ENCODE results near the gene GABRB1. TPM values are rescaled to one million over a fixed set of nuclear protein-coding genes. Genes with fewer than 3 reads are reported as not detected.

GABRB1 gene
- total RNA-seq, 1 experiment from 2014 or later: not detected

- ATAC-seq: no peak
Observed at GRCh38 chr4:47434931-47435330, 403.6 kb downstream of the GABRB1 start.

GRCh38 chr4:47442980-47443379 is 411.6 kb downstream of the GABRB1 start:
- CTCF ChIA-PET: interaction anchor here (0.6 kb wide), 1 partner anchor 153 kb away, joined by 3 read pairs; no protein-coding TSS in a partner anchor
- no peak for ATAC-seq

More at GRCh38 chr4:47434931-47435330, 403.6 kb downstream of the GABRB1 start:
- no peak for DNase-seq
- no peaks in the 10 kb centered on the region for H3K36me3 ChIP-seq (ENCODE audit: low read depth, low read length)
- H3F3A ChIP-seq (ENCODE audit: low read length, unreplicated experiment): no peaks in the 10 kb centered on the region
- ChIA-PET POLR2A (ENCODE audit: unreplicated experiment) (no interaction called here), CTCF (no interaction called here)
- BruUV-seq (replicated peaks): no TSS peak
- no peak for TF ChIP-seq EZH2phosphoT487 (IDR thresholded peaks at IDR 0.05; ENCODE audit: borderline replicate concordance, low read length)
- no peak for TF ChIP-seq EZH2 (IDR thresholded peaks at IDR 0.05; ENCODE audit: low read length, unreplicated experiment)
- TF ChIP-seq, protein P1, sequence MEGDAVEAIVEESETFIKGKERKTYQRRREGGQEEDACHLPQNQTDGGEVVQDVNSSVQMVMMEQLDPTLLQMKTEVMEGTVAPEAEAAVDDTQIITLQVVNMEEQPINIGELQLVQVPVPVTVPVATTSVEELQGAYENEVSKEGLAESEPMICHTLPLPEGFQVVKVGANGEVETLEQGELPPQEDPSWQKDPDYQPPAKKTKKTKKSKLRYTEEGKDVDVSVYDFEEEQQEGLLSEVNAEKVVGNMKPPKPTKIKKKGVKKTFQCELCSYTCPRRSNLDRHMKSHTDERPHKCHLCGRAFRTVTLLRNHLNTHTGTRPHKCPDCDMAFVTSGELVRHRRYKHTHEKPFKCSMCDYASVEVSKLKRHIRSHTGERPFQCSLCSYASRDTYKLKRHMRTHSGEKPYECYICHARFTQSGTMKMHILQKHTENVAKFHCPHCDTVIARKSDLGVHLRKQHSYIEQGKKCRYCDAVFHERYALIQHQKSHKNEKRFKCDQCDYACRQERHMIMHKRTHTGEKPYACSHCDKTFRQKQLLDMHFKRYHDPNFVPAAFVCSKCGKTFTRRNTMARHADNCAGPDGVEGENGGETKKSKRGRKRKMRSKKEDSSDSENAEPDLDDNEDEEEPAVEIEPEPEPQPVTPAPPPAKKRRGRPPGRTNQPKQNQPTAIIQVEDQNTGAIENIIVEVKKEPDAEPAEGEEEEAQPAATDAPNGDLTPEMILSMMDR (conservative IDR thresholded peaks at IDR 0.05; ENCODE audit: low read depth, low read length): no peak
- H3K9me2 ChIP-seq (replicated peaks; ENCODE audit: low read length): no peaks in the 10 kb centered on the region
- H3K9me3 ChIP-seq (ENCODE audit: low read length): no peaks in the 10 kb centered on the region
- no peak overlapping the region for H3K9ac ChIP-seq (ENCODE audit: low read length)
- H3K4me1 ChIP-seq (ENCODE audit: insufficient read depth, low read length): no peaks in the 10 kb centered on the region
- no peak overlapping the region for H3K4me2 ChIP-seq (ENCODE audit: low read length)
- H3K27me3 ChIP-seq (ENCODE audit: low read length): no peaks in the 10 kb centered on the region
- no peaks in the 10 kb centered on the region for H3K79me2 ChIP-seq (ENCODE audit: low read length)
- intact Hi-C loops (cut with micrococcal nuclease): no loop called here
- H4K20me1 ChIP-seq (ENCODE audit: low read length): no peaks in the 10 kb centered on the region
- H2AFZ ChIP-seq (ENCODE audit: low read length): no peak overlapping the region
- H3K4me3 ChIP-seq (ENCODE audit: low read length): no peak overlapping the region
- H3K27ac ChIP-seq (ENCODE audit: low read length): no peak overlapping the region

GRCh38 chr4:47444031-47444430 is 412.7 kb downstream of the GABRB1 start:
- no peak overlapping the region for H3K27ac ChIP-seq (ENCODE audit: low read length)
- DNase-seq (no peak), ATAC-seq (no peak)
- H3K9ac ChIP-seq (ENCODE audit: low read length): no peak overlapping the region
- H3K9me3 ChIP-seq (ENCODE audit: low read length): no peaks in the 10 kb centered on the region
- H3K27me3 ChIP-seq (ENCODE audit: low read length): no peaks in the 10 kb centered on the region
- H3K36me3 ChIP-seq (ENCODE audit: low read depth, low read length): no peaks in the 10 kb centered on the region
- no peak for TF ChIP-seq EZH2phosphoT487 (IDR thresholded peaks at IDR 0.05; ENCODE audit: borderline replicate concordance, low read length)
- TF ChIP-seq EZH2 (IDR thresholded peaks at IDR 0.05; ENCODE audit: low read length, unreplicated experiment): no peak
- TF ChIP-seq, protein P1 (conservative IDR thresholded peaks at IDR 0.05; ENCODE audit: low read depth, low read length): no peak
- no peak overlapping the region for H2AFZ ChIP-seq (ENCODE audit: low read length)
- intact Hi-C loops (cut with micrococcal nuclease): no loop called here
- no peak overlapping the region for H3K4me3 ChIP-seq (ENCODE audit: low read length)
- H3F3A ChIP-seq (ENCODE audit: low read length, unreplicated experiment): no peaks in the 10 kb centered on the region
- no peaks in the 10 kb centered on the region for H3K9me2 ChIP-seq (replicated peaks; ENCODE audit: low read length)
- H3K79me2 ChIP-seq (ENCODE audit: low read length): no peaks in the 10 kb centered on the region
- BruUV-seq (replicated peaks): no TSS peak
- POLR2A ChIA-PET (ENCODE audit: unreplicated experiment): no interaction called here
- no peaks in the 10 kb centered on the region for H4K20me1 ChIP-seq (ENCODE audit: low read length)
- H3K4me2 ChIP-seq (ENCODE audit: low read length): no peak overlapping the region
- CTCF ChIA-PET: no interaction called here
- H3K4me1 ChIP-seq (ENCODE audit: insufficient read depth, low read length): no peaks in the 10 kb centered on the region

More at GRCh38 chr4:47442980-47443379, 411.6 kb downstream of the GABRB1 start:
- H4K20me1 ChIP-seq (ENCODE audit: low read length): no peaks in the 10 kb centered on the region
- no peak overlapping the region for H3K27ac ChIP-seq (ENCODE audit: low read length)
- no peaks in the 10 kb centered on the region for H3K9me3 ChIP-seq (ENCODE audit: low read length)
- POLR2A ChIA-PET (ENCODE audit: unreplicated experiment): interaction anchor here (0.6 kb wide), 1 partner anchor 30 kb away, joined by 4 read pairs; no protein-coding TSS in a partner anchor
- no peaks in the 10 kb centered on the region for H3K27me3 ChIP-seq (ENCODE audit: low read length)
- BruUV-seq (replicated peaks): no TSS peak
- H3K9me2 ChIP-seq (replicated peaks; ENCODE audit: low read length): no peaks in the 10 kb centered on the region
- H3K4me2 ChIP-seq (ENCODE audit: low read length): no peak overlapping the region
- H3K79me2 ChIP-seq (ENCODE audit: low read length): no peaks in the 10 kb centered on the region
- H3K4me3 ChIP-seq (ENCODE audit: low read length): no peak overlapping the region
- H3K9ac ChIP-seq (ENCODE audit: low read length): no peak overlapping the region
- H3K36me3 ChIP-seq (ENCODE audit: low read depth, low read length): no peaks in the 10 kb centered on the region
- H2AFZ ChIP-seq (ENCODE audit: low read length): no peak overlapping the region
- H3F3A ChIP-seq (ENCODE audit: low read length, unreplicated experiment): no peaks in the 10 kb centered on the region
- H3K4me1 ChIP-seq (ENCODE audit: insufficient read depth, low read length): no peaks in the 10 kb centered on the region
- intact Hi-C loops (cut with micrococcal nuclease): no loop called here
- TF ChIP-seq EZH2 (IDR thresholded peaks at IDR 0.05; ENCODE audit: low read length, unreplicated experiment) (no peak), EZH2phosphoT487 (IDR thresholded peaks at IDR 0.05; ENCODE audit: borderline replicate concordance, low read length) (no peak)
- TF ChIP-seq, protein P1 (conservative IDR thresholded peaks at IDR 0.05; ENCODE audit: low read depth, low read length): no peak
- no peak for DNase-seq
